GM19395 (cell line): Measurements from ENCODE around the gene CCDC43.
A peak's percentile ranks its signal among the peaks of the same experiment; 100 is the strongest.
"Not testable (repeated sequence)": the region's sequence is repeated elsewhere in the genome, so short reads cannot be mapped to it uniquely, and the experiment has no call there.

ENCODE experiments used
- ATAC-seq: cut with Tn5 transposase; IDR thresholded peaks from one replicate; pipeline ENCODE4 v1.9.1; 2021; ENCODE audit warnings: mild to moderate bottlenecking, moderate library complexity; ENCODE audit not compliant: unreplicated experiment

The CCDC43 gene

DNA sequence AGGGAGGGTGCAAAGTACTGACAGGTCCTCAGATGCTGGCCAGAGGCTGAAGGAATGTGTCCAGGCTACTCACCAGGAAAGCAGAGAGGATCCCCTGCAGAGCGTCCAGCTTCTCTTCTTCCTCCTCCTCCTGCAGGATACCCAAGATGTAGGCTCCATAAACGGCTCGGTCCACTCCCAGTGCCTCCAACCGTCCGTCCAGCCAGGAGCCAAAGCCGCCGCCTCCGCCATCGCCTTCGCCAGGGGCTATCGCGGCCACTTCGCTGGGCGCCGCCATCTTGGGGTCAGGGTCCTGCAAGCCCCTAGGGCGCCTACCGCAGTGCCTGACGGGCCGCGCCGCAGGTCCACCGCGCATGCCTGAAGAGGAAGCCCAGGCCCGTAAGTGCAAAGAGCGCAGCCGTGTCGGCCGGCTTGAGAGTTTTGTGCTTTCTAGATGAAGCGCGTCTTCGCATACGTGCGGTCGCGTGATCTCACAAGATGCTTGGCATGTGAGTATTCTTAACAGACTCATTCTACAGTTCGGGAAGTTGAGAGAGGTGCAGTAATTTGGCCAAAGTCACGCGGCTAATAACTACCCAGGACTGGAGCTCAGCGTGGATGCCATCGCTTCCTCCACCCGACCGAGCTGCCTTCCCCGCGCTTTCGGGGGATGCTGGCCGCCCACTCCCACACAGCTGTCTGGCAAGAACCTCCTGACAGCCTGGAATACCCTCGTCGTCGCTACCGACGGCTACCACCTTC, at the start of gene CCDC43:
CCDC43 (minus strand) TSS at position 300 of the 741 bp plus-strand sequence; CDS start at position 277, 23 bp downstream.
- ATAC-seq, result peak; percentile 84

- no peak for ATAC-seq
Measured at GRCh38 chr17:44738214-44738906, 48.8 kb upstream of the CCDC43 start.

DNA sequence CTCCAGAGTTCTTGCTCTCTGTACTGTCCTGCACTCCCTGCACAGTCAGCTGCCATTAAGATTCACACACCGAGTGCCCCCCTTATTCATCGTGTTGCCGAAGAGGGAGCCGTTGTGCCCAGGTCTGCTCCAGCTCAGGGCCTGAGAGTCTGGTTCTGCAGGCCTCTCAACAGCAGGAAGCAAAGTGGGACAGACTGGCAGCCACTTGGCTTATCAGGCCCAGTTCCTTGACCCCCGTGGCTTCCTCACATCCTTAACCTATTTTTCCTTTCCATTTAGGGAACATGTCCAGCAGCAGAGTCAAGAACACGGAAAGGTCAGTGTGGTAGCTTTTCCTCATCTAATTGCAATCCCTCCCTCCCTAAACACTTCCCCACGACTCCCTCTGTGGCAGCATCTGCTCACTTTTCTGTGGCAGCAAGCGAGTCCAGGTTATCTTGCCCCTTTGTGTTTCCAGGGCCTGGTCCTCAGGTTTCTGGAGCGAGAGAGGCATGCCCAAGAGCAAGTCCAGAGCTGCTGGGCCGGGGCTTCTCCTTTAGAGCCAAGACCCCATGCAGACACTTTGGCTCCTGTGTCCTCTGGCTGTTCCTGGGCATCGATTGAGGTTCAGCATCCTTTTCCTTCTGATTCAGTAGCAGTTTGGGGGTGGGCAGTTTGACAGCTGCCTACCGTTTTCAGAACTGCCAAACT, 47.1 kb upstream of the CCDC43 start:
- no peak for ATAC-seq

DNA sequence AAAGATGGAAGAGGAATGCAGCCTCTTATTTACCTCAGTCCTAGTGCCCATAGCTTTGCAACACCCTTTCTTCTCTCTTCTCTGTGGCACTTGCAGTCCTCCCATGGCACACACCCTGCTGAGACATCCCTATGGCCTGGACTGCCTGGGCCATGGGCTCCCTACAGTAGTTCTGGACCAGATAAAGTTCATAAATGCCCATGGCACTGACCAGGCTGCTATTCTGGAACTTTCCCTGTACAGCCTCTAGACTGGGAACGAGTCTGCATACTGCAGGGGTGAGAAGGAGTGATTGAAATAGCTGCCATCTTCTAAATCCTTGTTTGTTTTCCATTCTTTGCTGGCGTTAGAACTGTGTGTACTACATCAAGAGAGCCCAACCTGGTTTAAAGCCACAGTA, 44.7 kb upstream of the CCDC43 start:
- no peak for ATAC-seq

DNA sequence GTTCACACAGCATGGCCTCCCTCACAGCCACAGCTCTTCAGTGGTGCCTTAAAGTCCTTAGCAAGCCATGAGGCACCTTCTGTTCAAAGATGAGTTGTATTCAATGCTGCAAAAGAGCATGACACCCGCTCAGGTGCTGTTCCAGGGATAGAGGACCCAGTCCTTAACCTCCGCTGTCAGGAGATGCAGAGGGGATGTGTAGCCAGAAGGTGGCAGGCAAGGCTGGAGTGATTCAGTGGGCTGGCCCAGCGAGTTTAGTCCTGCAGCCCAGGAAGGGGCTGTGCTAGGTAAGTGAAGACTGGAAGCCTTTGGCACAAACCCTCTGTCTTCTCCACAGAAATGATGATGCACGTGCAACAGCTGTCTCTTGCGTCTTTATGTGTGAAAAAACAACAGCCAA, 44.2 kb upstream of the CCDC43 start:
- no peak for ATAC-seq

GRCh38 chr17:44726121-44726520, 36.5 kb upstream of the CCDC43 start:
- not testable (repeated sequence) for ATAC-seq

GRCh38 chr17:44722254-44722653, 32.7 kb upstream of the CCDC43 start:
- no peak for ATAC-seq

DNA sequence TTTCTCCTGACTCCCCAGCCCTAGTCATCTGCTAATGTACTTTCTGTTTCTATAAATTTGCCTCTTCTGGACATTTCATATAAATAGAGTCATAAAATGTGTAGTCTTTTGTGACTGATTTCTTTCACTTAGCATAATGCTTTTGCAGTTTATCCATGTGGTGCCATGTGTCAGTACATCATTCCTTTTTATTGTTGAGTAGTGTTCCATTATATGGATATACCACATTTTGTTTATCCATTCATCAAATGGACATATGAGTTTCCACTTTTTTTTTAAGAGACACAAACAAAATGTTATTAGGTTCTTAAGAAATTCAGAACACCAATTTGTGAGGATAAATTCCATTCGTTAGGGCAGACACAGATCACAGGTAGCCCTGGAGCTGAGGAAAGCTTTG, 29.9 kb upstream of the CCDC43 start:
- no peak for ATAC-seq

DNA sequence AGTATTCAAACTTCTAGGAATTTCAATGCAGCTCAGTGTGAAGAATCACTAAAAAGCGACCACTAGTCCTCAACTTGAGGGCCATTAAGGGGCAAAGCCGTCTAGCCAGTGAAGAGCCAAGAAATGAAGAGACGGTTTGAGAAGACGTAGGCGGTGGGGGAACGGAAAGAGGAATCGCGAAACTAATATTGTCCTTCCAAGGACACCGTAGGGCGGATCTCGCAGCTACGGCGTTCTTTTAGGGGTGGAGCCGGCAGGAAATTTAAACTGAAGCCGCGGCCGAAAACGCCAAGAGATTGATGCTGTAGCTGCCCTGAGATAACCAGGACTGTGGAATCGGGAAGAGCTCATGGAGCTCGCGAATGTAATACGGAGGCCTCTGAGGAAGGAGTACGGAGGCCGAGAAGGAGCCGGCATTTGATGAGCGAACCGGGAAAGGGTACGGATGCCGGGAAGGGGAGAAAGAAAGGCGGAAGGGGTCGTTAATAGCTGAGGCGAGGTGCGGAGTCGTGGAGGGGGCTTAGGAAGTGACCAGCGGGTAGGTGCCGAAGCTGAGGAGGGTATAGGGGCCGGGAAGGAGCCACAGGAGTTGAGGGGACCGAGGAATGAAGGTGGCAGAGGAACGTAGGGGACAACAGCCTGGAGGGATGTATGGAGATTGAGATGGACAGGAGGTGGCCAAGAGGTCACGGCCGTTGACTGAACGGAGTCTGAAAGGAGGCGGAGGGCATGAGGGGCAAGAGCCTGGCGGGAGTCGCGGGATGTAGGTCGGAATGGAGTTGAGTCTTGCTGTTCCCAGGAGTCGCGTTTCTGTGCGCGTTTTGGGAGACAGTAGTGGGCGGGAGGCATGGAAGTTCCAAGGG, 19.1 kb upstream of the CCDC43 start, which contains the start of gene DBF4B:
DBF4B (plus strand) TSS at position 265 of the 863 bp plus-strand sequence; CDS start at position 421, 156 bp downstream.
- no peak for ATAC-seq

DNA sequence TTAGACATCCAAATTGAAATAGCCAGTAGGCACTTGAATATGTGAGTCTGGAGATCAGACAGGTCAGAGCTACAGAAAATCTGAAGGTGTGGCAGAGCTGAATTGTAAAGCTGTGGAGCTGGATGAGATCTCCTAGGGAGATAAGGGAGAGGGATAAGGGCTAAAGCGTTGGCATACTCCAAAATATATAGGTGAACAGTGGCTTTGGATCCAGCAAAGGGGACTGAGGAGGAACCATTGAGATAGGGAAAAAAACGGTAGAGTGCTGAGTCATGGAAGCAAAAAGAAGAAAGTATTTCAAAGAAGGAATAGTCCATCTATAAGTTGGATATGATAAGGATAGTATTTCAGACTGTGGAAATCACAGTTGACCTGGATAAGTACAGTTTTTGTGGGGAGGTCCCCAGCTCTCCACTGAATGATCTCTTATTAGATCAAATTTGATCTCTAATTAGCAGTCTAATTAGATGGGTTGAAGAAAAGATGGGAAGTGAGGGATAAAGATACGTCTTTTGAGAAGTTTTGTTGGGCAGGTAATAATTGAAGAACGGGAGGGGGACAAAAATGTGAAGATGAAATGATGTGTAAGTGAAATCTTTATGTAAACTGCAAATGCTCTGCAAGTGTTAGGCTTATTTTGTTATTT, 18.3 kb upstream of the CCDC43 start:
- no peak for ATAC-seq

GRCh38 chr17:44700288-44700687, 10.7 kb upstream of the CCDC43 start:
- ATAC-seq, result not testable (repeated sequence)

DNA sequence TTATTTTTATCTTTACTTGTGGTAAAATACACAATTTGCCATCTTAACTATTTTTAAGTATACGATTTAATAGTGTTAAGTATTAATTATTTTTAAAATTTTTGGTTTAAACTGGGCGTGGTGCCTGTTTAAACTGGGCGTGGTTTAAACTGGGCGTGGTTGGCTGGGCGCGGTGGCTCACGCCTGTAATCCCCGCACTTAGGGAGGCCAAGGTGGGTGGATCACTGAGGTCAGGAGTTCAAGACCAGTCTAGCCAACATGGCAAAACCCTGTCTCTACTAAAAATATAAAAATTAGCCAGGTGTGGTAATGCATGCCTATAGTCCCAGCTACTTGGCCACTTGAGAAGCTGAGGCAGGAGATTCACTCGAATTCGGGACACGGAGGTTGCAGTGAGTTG, 4.0 kb upstream of the CCDC43 start:
- no peak for ATAC-seq

GRCh38 chr17:44690746-44691306, 1.2 kb upstream of the CCDC43 start:
- ATAC-seq, result not testable (repeated sequence)

DNA sequence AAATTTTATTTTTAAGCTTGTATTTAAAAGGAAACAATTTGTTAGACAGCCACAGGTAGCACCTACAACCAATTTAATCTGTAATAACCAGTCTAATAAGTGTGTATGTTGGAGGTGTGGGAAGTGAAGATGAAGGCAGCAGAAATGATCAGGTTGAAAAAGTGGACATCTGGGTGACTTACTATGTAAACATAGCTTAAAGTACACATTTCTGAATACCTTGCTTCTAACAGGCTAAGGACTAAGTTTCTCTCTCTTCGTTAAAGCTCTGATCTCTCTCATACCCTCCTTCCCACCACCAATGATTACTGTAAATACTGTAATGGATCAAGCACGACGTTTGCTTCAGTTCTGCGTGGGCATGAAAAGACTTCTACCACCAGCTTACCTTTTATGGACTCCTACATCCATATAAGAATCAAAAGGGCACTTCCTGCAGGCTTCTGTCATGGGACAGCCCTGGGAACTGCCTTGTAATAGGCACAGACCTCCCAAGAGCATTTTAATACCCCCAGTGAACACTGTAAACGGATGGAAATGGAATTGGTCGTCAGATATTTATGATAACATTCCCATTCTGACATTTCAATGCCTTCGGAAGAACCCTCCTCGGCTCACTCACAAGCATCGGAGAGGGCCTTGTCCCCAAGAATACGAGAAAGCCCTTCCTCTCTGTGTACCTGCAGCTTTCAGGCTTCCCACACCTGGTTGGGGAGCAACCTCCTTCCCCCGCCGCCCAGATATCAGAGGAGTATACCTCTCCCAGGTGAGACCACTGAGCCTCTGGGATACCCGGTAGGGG, 700 bp downstream of the CCDC43 start:
- no peak for ATAC-seq

GRCh38 chr17:44688200-44688599, 1.4 kb downstream of the CCDC43 start:
- ATAC-seq, result no peak

DNA sequence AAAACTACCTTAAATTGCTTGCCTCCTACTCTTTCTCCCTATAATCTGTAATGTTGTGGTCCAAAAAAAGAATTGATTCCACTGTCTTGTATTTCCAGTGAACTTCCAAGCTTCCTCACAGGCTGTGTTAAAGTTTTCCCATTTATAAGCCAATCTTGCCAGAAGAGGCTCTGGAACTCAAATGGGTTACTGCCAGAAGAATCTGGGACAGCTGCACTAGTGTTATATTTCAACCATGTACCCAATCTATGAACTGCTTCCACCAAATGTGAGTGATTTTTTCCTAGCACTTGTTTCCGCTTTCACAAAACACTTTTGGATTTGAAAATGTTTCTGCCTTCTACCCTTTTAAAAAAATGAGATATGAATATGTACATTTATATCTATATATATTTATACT, 1.8 kb downstream of the CCDC43 start:
- no peak for ATAC-seq

GRCh38 chr17:44683303-44683702, 6.3 kb downstream of the CCDC43 start:
- not testable (repeated sequence) for ATAC-seq

GRCh38 chr17:44677136-44677535, 12.4 kb downstream of the CCDC43 start:
- no peak for ATAC-seq

DNA sequence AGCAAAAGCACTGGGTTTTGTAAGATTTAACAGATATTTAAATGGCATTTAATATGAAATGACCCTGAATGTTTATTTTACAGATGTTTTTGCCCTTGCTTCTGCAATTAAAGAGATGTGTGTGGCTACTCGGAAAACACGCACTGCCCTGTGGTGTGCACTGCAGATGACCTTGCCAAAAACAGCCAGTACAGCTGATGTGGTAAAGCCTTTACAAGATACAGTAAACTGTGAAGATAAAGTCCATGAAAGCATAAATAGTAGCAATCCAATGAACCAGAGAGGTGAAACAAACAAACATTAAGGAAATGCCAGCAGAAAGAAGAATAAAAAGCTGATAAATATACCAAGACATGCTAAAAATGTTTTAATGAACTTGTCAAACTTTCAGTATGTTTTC, 15.7 kb downstream of the CCDC43 start:
- no peak for ATAC-seq
